ENCODE results near the gene HPGDS.
"Not testable (repeated sequence)": the region's sequence is repeated elsewhere in the genome, so short reads cannot be mapped to it uniquely, and the experiment has no call there.

The HPGDS gene

GRCh38 chr4:94356444-94356843 is 13.8 kb upstream of the HPGDS start:
- no peak for DNase-seq

DNA sequence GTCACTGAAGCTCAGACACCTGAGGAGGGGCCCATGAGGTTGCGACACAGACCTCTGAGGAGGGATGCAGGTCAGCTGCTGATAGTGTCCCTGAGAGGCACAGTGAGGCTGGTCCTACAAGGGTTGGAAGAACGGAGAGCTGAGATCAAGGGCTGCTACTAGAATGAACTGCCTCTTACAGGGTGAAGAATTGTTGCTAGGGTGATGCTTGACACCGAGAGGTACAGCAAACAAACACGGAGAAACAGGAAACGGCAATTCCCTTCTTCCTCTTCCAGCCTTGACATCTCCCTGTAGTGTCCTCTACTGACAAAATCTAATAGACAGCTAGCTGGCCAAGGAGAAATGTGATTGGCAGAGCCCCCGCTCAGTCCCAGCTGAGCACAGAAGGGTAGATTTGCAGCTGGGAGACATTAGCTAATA is 11.8 kb upstream of the HPGDS start:
- no peak for DNase-seq

- no peak for DNase-seq
Observed at GRCh38 chr4:94352996-94353395, 10.4 kb upstream of the HPGDS start.

GRCh38 chr4:94352163-94352562 is 9.5 kb upstream of the HPGDS start:
- no peak for DNase-seq

DNA sequence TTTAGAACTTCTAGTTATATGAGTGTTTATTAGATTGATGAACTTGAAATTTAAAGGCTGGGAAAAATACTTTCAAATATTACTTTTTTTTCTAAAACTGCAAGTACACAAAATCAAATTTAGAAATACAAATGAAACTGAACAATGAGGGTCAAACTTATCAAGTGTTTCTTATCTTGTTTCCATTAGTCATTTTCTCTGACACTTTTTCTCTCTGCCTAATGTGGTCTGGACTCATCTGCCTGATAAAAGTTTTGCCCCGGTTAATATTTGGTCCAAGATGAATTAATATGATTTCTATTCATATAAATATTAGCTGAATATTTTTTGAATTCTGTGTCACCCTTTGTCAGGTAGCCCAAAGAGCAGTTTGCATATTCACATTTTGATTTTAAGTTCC is 8.7 kb upstream of the HPGDS start:
- DNase-seq: no peak

GRCh38 chr4:94350095-94350494 is 7.5 kb upstream of the HPGDS start:
- DNase-seq: no peak

GRCh38 chr4:94349193-94349592 is 6.6 kb upstream of the HPGDS start:
- DNase-seq: no peak

- DNase-seq: no peak
Observed at GRCh38 chr4:94348666-94349065, 6.0 kb upstream of the HPGDS start.

DNA sequence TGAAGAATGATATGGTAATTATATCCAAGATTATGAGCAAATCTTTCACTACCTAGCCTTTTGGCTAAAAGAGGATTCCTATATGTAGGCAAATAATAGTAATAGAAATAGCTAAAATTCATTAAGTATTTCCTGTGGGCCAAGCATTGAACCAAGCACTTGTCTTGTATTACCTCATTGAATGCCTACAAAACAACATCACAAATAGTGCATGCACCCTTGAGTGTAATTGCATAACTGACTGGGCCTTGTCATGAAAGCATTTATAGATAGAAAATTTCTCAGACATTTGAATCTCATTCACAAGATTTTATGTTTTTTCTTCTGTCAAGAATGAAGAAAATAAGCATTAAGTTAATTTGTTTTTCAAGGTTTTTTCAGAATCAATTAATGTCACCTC is 3.9 kb upstream of the HPGDS start:
- DNase-seq: no peak

GRCh38 chr4:94345969-94346368 is 3.3 kb upstream of the HPGDS start:
- no peak for DNase-seq

DNA sequence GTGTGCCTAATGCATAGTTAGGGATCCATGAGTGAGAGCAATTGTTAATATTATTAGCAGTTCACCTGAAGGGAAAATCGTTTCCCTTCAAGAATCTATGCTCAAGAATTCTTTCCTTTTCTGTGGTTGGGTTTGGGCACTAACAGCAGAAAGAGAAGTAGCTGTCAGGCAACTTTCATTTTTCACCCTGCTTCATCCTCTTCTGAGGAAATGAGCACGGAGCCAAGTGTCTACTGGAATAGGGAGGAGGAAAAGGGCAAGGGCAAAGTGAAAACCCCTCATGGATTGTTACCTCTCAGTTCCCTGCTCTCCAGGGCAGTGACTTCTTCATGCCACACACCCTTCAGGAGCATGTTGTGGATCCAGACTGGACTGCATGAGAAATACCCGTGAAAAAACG is 2.6 kb upstream of the HPGDS start:
- no peak for DNase-seq

- no peak for DNase-seq
Observed at GRCh38 chr4:94344457-94344856, 1.8 kb upstream of the HPGDS start.

DNA sequence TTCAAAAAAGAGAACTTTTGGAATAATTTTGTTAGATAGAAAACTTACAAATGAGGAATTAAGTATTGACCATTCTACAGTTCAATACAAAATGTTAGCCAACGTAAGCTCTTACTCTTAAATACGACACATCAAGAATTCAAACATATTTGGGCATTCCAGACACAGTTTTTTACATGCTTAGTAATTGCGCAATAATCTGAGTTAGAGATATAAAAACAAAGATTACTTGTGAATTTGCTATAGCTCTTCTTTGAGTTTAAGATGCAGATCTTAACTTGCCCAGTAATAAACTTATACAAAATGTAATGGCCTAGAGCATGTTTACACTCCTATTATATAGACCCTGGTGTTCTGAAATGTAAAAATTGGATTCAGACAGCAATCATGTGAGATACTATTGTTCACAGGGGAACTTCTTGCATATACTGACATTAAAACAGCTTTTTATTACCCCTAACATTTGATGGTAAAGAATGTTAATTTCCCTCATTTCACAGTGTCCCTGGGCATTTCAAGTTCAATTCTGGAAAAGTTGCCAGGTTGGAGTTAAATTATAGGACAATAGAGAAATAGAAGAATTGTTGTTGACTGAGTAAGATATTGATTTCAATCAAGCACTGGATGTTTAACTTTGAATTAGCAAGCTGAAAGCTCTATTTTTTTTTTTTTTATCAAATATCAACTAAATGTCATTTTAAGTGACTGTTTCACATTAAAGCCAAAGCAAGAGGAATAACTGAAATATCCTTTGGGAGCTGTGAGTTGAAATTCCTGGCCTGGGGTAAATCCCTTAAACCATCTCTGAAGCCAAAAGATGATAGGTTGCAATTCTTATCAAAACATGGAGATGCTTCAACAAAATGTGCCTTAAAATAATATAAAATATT is 910 bp downstream of the HPGDS start:
- DNase-seq: no peak

DNA sequence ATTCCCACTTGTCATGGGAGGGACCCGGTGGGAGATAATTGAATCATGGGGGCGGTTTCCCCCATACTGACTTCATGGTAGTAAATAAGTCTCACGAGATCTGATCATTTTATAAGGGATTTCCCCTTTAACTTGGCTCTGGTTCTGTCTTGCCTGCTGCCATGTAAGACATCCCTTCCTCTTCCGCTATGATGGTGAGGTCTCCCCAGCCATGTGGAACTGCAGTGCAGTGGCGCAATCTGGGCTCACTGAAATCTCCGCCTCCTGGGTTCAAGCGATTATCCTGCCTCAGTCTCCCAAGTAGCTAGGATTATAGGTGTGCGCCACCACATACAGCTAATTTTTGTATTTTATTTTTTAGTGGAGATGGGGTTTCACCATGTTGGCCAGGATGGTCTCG is 2.9 kb downstream of the HPGDS start:
- peak; percentile 64 for DNase-seq

DNA sequence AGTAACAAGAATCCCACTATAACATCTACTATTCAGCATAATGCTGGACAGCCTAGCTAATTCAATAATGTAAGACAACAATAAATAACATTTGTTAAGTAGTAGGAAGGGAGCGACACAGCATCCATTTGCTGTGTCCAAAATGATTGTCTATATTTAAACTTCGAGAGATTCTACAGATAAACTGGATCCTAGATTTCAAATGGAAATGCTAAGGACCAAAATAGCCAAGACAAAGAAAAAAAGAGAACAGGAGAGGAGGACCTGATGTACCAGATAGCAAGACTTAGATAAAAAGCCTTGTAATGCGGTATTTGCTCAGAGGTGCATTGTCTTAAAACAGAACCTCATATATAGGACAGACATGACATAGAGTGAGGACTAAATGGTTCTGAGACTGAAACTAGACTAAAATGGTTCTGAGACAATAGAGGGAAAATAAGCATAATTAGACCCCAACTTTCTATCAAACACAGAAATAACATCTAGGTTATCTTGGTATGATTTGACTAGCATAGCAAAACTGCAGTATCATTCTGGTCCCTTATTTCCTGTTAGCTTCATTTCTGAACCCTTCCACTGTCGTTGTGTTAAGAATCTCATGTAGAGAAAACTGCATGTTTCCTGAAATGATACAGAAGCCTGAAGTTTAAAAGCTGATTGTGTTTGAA is 3.8 kb downstream of the HPGDS start:
- no peak for DNase-seq

- not testable (repeated sequence) for DNase-seq
Observed at GRCh38 chr4:94336791-94337190, 5.8 kb downstream of the HPGDS start.

- DNase-seq: no peak
Observed at GRCh38 chr4:94336303-94336702, 6.3 kb downstream of the HPGDS start.

DNA sequence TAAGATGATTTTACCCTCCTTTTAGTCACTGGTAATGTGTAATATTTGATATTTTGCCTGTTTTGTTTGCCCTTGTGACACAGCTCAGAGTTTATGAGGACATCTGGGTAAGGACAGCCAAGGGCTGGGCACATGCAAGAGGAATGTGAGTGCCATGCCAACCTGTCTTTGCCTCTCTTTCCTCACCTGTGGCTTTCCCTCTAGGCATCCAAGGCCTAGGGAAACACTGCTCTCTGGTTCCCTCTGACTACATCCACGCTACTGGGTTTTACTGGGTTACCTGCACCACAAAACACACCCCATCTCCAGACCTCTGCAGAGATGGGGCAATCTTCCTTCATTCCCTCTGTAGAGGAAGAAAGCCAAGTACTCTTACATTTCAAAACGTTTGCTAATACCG is 7.7 kb downstream of the HPGDS start:
- DNase-seq: no peak

DNA sequence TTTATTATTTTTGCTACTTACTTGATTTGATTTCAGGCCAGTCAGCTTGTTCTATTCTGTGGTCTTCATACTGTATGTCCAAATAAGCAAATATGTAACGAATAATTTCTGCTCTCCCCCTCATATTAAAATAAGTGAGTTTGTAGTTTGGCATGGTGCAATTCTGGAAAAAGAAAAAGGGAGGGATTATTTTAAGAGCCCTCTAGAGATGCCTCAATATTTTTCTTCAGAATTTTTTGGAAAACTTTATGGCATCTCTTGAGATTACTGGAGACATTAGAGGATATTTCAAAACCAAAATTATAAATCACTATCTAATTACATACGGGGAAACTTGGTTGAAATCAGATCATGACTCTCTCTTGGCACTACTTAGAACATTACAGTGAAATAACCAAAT is 8.2 kb downstream of the HPGDS start:
- no peak for DNase-seq

GRCh38 chr4:94333866-94334265 is 8.8 kb downstream of the HPGDS start:
- no peak for DNase-seq

DNA sequence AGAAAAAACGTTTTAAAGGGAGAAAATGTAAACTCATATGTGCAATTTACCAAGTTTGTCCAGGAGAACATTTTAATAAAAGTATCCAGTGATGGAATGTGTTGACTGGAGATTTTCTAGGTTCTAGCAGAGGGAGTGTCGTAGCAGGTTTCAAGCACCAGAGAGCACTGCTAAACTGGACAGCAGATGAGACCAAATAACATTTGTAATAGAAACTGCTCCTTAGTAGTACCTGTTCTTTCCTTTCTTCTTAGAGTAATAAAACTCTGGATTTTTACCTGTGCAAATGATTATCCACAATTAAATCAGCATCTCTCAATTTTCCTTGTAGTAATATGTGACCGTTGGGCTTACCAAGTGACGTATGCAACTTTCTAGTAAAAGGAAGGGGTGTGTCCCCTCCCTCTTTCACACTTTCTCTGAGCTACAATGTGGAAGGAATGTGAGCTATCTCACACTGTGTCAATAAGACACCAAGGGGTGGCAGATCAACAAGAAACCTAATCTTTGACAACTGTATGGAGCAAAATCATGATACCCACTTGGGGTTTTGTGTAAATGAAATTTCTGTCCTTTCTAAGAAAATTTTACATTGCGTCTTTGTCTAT is 9.5 kb downstream of the HPGDS start:
- no peak for DNase-seq

DNA sequence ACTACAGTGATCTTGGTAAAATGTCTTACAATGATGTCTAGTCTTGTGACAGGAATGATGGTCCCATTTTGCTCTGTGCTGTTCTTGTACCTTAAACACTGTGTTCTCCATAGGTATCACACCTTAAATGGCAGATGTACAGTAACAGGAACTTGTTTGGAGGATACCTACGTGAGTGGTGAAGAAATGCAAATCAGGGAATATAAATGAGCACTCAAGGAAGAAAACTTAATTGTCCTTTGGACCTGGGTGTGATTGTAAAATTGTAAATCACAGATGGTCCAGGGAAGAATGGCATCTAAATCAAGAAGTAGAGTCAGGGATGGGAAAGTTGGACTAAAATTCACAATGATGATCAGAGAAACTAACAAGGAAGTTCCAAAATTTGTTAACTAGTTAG is 12.7 kb downstream of the HPGDS start:
- DNase-seq: no peak

- DNase-seq: no peak
Observed at GRCh38 chr4:94325835-94326234, 16.8 kb downstream of the HPGDS start.

DNA sequence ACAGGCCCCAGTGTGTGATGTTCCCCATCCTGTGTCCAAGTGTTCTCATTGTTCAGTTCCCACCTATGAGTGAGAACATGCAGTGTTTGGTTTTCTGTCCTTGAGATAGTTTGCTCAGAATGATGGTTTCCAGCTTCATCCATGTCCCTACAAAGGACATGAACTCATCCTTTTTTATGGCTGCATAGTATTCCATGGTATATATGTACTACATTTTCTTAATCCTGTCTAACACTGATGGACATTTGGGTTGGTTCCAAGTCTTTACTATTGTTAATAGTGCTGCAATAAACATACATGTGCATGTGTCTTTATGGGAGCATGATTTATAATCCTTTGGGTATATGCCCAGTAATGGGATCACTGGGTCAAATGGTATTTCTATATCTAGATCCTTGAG is 22.7 kb downstream of the HPGDS start:
- DNase-seq: not testable (repeated sequence)

All from activated effector memory CD4-positive, alpha-beta T cell treated with anti-CD3 and anti-CD28 coated beads, Interleukin-2, amount 50 U/mL, for 16 hours (primary cell).